ENCODE data around the gene TMEM270.

Gene TMEM270

GRCh38 chr7:73893342-73894101 is 32.6 kb downstream of the TMEM270 start:
- Mint-ChIP-seq H3K27me3 (ENCODE audit: low read depth, poor library complexity) (peaks cover 34% of the 10 kb centered on the region), H3K27ac (no peak overlapping the region), H3K4me3 (no peak overlapping the region), H3K36me3 (ENCODE audit: low read depth) (peaks cover 6% of the 10 kb centered on the region), H3K4me1 (peaks cover 46% of the 10 kb centered on the region), H3K9me3 (peaks cover 27% of the 10 kb centered on the region)
- TF ChIP-seq CTCF (IDR thresholded peaks at IDR 0.05) = no peak
- no peak for DNase-seq

GRCh38 chr7:73894166-73894565 is 33.2 kb downstream of the TMEM270 start:
- H3K4me3 Mint-ChIP-seq = no peak overlapping the region
- H3K36me3 Mint-ChIP-seq (ENCODE audit: low read depth) = peaks cover 6% of the 10 kb centered on the region
- H3K4me1 Mint-ChIP-seq = peaks cover 40% of the 10 kb centered on the region
- H3K9me3 Mint-ChIP-seq = peaks cover 27% of the 10 kb centered on the region
- H3K27ac Mint-ChIP-seq = no peak overlapping the region
- peaks cover 31% of the 10 kb centered on the region for H3K27me3 Mint-ChIP-seq (ENCODE audit: low read depth, poor library complexity)
- no peak for DNase-seq
- no peak for TF ChIP-seq CTCF (IDR thresholded peaks at IDR 0.05)

DNA sequence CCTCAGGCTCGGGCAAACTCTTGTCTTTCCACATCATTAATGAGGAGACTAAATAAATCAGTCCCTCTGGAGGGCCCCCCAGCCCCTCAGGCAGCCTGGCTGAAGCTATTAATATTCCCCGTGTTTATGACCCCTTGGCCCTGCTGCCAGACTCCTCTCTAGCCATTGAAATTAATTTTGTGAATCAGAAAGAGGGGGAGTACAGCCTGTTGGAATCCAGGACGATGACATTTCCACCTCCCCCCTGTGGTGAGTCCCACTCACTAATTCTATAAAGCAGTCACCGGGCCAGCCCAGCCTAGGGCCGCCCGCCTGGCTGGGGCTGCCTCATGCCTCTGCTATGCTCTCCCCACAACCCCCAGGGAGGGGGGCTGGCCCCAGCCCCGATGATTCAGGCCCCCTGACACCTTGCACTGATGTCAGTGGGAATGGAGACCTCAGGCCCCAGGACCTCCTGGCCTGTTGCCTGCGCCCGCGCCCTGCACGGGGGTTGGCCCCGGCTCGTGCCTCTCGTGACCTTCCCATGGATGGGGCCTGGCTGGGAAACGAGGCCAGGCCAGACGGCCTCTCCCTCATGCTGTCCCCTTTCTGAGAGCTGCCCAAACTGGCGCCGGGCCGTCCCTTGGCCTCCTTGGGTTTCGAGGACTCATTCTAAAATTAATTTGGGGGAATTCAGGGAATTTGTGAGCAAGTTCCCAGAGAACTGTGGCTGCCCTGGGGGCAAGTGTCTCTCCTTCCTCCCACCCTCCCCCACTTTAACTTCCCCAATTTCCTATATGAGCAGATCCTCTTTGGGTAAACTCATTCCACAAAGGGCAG is 34.0 kb downstream of the TMEM270 start:
- H3K4me1 Mint-ChIP-seq = peaks cover 42% of the 10 kb centered on the region
- H3K27me3 Mint-ChIP-seq (ENCODE audit: low read depth, poor library complexity) = peaks cover 30% of the 10 kb centered on the region
- no peak for DNase-seq
- H3K36me3 Mint-ChIP-seq (ENCODE audit: low read depth) = peaks cover 6% of the 10 kb centered on the region
- H3K4me3 Mint-ChIP-seq = no peak overlapping the region
- no peak for TF ChIP-seq CTCF (IDR thresholded peaks at IDR 0.05)
- peaks cover 27% of the 10 kb centered on the region for H3K9me3 Mint-ChIP-seq
- no peak overlapping the region for H3K27ac Mint-ChIP-seq

DNA sequence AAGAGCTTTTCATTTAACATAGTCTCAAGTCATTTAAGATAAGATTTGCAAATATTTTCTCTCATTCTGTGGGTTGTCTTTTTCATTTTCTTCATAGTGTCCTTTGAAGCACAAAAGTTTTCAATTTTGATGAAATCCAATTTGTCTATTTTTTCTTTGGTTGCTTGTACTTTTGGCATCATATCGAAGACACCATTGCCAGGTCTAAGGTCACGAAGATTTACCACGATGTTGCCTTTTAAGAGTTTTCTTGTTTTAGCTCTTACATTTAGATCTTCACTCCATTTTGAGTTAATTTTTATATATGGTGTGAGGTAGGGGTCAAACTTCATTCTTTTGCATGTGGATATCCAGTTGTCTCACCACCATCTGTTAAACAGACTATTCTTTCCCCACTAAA is 34.7 kb downstream of the TMEM270 start:
- H3K27ac Mint-ChIP-seq = no peak overlapping the region
- peaks cover 6% of the 10 kb centered on the region for H3K36me3 Mint-ChIP-seq (ENCODE audit: low read depth)
- peaks cover 27% of the 10 kb centered on the region for H3K9me3 Mint-ChIP-seq
- H3K27me3 Mint-ChIP-seq (ENCODE audit: low read depth, poor library complexity) = peaks cover 32% of the 10 kb centered on the region
- no peak for TF ChIP-seq CTCF (IDR thresholded peaks at IDR 0.05)
- H3K4me1 Mint-ChIP-seq = peaks cover 36% of the 10 kb centered on the region
- no peak for DNase-seq
- H3K4me3 Mint-ChIP-seq = no peak overlapping the region

GRCh38 chr7:73896454-73896853 is 35.5 kb downstream of the TMEM270 start:
- Mint-ChIP-seq H3K4me1 (peaks cover 31% of the 10 kb centered on the region), H3K27me3 (ENCODE audit: low read depth, poor library complexity) (peaks cover 32% of the 10 kb centered on the region), H3K27ac (no peak overlapping the region), H3K9me3 (peaks cover 27% of the 10 kb centered on the region), H3K4me3 (no peak overlapping the region), H3K36me3 (ENCODE audit: low read depth) (peaks cover 6% of the 10 kb centered on the region)
- DNase-seq = no peak
- TF ChIP-seq CTCF (IDR thresholded peaks at IDR 0.05) = no peak
